ENCODE measurements around the gene GNG7. TPM values are rescaled to one million over a fixed set of nuclear protein-coding genes. Genes with fewer than 3 reads are reported as not detected.

GNG7 gene
- total RNA-seq, 1 experiment from 2014 or later = 0.87 TPM

GRCh38 chr19:2618611-2619010 lies 83.9 kb downstream of the GNG7 start:
- H3K4me3 Mint-ChIP-seq (ENCODE audit: low read depth, unreplicated experiment) = peak overlapping the region; percentile 23
- intact Hi-C loops (cut with micrococcal nuclease; ENCODE audit: unreplicated experiment) = no loop called here
- DNase-seq = peak; percentile 67
- BruUV-seq (replicated peaks) = no TSS peak
- peak overlapping the region; percentile 92 for H3K27ac Mint-ChIP-seq (ENCODE audit: unreplicated experiment)
- H3K36me3 Mint-ChIP-seq (ENCODE audit: insufficient read depth, unreplicated experiment) = peaks cover 5% of the 10 kb centered on the region
- H3K9me3 Mint-ChIP-seq (ENCODE audit: low read depth, unreplicated experiment) = no peaks in the 10 kb centered on the region
- peaks cover 16% of the 10 kb centered on the region for H3K4me1 Mint-ChIP-seq (ENCODE audit: low read depth, unreplicated experiment)
- no peak for TF ChIP-seq CTCF (IDR thresholded peaks at IDR 0.05; ENCODE audit: unreplicated experiment)
- no peaks in the 10 kb centered on the region for H3K27me3 Mint-ChIP-seq (ENCODE audit: unreplicated experiment)
- CTCF ChIA-PET = interaction anchor here (0.7 to 0.9 kb wide), 3 partner anchors 9 to 303 kb away, joined by 3 read pairs; no protein-coding TSS in a partner anchor

- H3K4me3 Mint-ChIP-seq (ENCODE audit: low read depth, unreplicated experiment) = no peak overlapping the region
- no peaks in the 10 kb centered on the region for H3K27me3 Mint-ChIP-seq (ENCODE audit: unreplicated experiment)
- BruUV-seq (replicated peaks) = no TSS peak
- CTCF ChIA-PET = no interaction called here
- intact Hi-C loops (cut with micrococcal nuclease; ENCODE audit: unreplicated experiment) = no loop called here
- no peak for TF ChIP-seq CTCF (IDR thresholded peaks at IDR 0.05; ENCODE audit: unreplicated experiment)
- DNase-seq = no peak
- H3K27ac Mint-ChIP-seq (ENCODE audit: unreplicated experiment) = no peak overlapping the region
- H3K4me1 Mint-ChIP-seq (ENCODE audit: low read depth, unreplicated experiment) = peaks cover 16% of the 10 kb centered on the region
- H3K36me3 Mint-ChIP-seq (ENCODE audit: insufficient read depth, unreplicated experiment) = peaks cover 5% of the 10 kb centered on the region
- H3K9me3 Mint-ChIP-seq (ENCODE audit: low read depth, unreplicated experiment) = no peaks in the 10 kb centered on the region
Observed at GRCh38 chr19:2617393-2618165, 84.9 kb downstream of the GNG7 start.

GRCh38 chr19:2616741-2617392 lies 85.6 kb downstream of the GNG7 start:
- peaks cover 16% of the 10 kb centered on the region for H3K4me1 Mint-ChIP-seq (ENCODE audit: low read depth, unreplicated experiment)
- TF ChIP-seq CTCF (IDR thresholded peaks at IDR 0.05; ENCODE audit: unreplicated experiment) = no peak
- no TSS peak for BruUV-seq (replicated peaks)
- no peaks in the 10 kb centered on the region for H3K9me3 Mint-ChIP-seq (ENCODE audit: low read depth, unreplicated experiment)
- no peak for DNase-seq
- CTCF ChIA-PET = interaction anchor here (1.2 kb wide), 1 partner anchor 37 kb away, joined by 3 read pairs; no protein-coding TSS in a partner anchor
- intact Hi-C loops (cut with micrococcal nuclease; ENCODE audit: unreplicated experiment) = no loop called here
- H3K4me3 Mint-ChIP-seq (ENCODE audit: low read depth, unreplicated experiment) = no peak overlapping the region
- H3K27me3 Mint-ChIP-seq (ENCODE audit: unreplicated experiment) = no peaks in the 10 kb centered on the region
- no peak overlapping the region for H3K27ac Mint-ChIP-seq (ENCODE audit: unreplicated experiment)
- H3K36me3 Mint-ChIP-seq (ENCODE audit: insufficient read depth, unreplicated experiment) = peaks cover 5% of the 10 kb centered on the region

GRCh38 chr19:2615782-2616181 lies 86.7 kb downstream of the GNG7 start:
- intact Hi-C loops (cut with micrococcal nuclease; ENCODE audit: unreplicated experiment) = no loop called here
- H3K9me3 Mint-ChIP-seq (ENCODE audit: low read depth, unreplicated experiment) = no peaks in the 10 kb centered on the region
- TF ChIP-seq CTCF (IDR thresholded peaks at IDR 0.05; ENCODE audit: unreplicated experiment) = no peak
- no peak overlapping the region for H3K4me3 Mint-ChIP-seq (ENCODE audit: low read depth, unreplicated experiment)
- H3K27ac Mint-ChIP-seq (ENCODE audit: unreplicated experiment) = no peak overlapping the region
- no peaks in the 10 kb centered on the region for H3K27me3 Mint-ChIP-seq (ENCODE audit: unreplicated experiment)
- CTCF ChIA-PET = interaction anchor here (0.6 to 1.2 kb wide), 3 partner anchors 12 to 74 kb away, joined by 3 to 5 read pairs (median 3); no protein-coding TSS in a partner anchor
- DNase-seq = no peak
- H3K4me1 Mint-ChIP-seq (ENCODE audit: low read depth, unreplicated experiment) = peaks cover 16% of the 10 kb centered on the region
- peaks cover 5% of the 10 kb centered on the region for H3K36me3 Mint-ChIP-seq (ENCODE audit: insufficient read depth, unreplicated experiment)
- no TSS peak for BruUV-seq (replicated peaks)

Data from Calu3 (cell line).